Calu3 (cell line): Measurements from ENCODE around the gene PTPN13. TPM values are rescaled to one million over a fixed set of nuclear protein-coding genes. Genes with fewer than 3 reads are reported as not detected.

Source experiments
- BruUV-seq: library from RNA; stranded (reverse); fragments of 400-500 nt; replicated peaks from 2 replicates; lab custom pipeline; 2021; lab: Mats Ljungman, UMichigan
- CTCF ChIA-PET: fragments of 300-600 bp; sonication (Branson Sonifier 250); formaldehyde crosslinking; loops from one replicate; lab custom pipeline; 2022; ENCODE audit warnings: antibody characterized with exemption; lab: Charles Lee
- DNase-seq: peaks from one replicate; pipeline ENCODE4 v3.0.0; 2022
- H3K27ac Mint-ChIP-seq: one replicate; pipeline ENCODE4 v1.8.0; 2022; ENCODE audit warnings: mixed read lengths; ENCODE audit not compliant: unreplicated experiment
- H3K27me3 Mint-ChIP-seq: one replicate; pipeline ENCODE4 v1.8.0; 2022; ENCODE audit warnings: mixed read lengths; ENCODE audit not compliant: unreplicated experiment
- H3K36me3 Mint-ChIP-seq: one replicate; pipeline ENCODE4 v1.8.0; 2022; ENCODE audit warnings: mild to moderate bottlenecking, moderate library complexity, mixed read lengths; ENCODE audit not compliant: insufficient read depth, unreplicated experiment
- H3K4me1 Mint-ChIP-seq: one replicate; pipeline ENCODE4 v1.8.0; 2022; ENCODE audit warnings: mild to moderate bottlenecking, low read depth, mixed read lengths; ENCODE audit not compliant: unreplicated experiment
- H3K4me3 Mint-ChIP-seq: one replicate; pipeline ENCODE4 v1.8.0; 2022; ENCODE audit warnings: mild to moderate bottlenecking, low read depth, moderate library complexity, mixed read lengths; ENCODE audit not compliant: unreplicated experiment
- H3K9me3 Mint-ChIP-seq: one replicate; pipeline ENCODE4 v1.8.0; 2022; ENCODE audit warnings: low read depth, mixed read lengths; ENCODE audit not compliant: unreplicated experiment
- intact Hi-C: fragments of 100-400 bp; cut with micrococcal nuclease; formaldehyde crosslinking; loops from one replicate; pipeline ENCODE4 v1.10.0; 2022; ENCODE audit not compliant: unreplicated experiment
- total RNA-seq: library from RNA; stranded (reverse); gene quantifications from 2 replicates; pipeline ENCODE4 v1.2.3, GENCODE V29; 2022
- TF ChIP-seq, protein P1 (sequence below): fragments of 200-600 bp; IDR thresholded peaks from one replicate; pipeline ENCODE4 v1.8.0; 2022; ENCODE audit warnings: antibody characterized with exemption; ENCODE audit not compliant: unreplicated experiment

The PTPN13 gene
- total RNA-seq, 1 experiment from 2014 or later, result 23.3 TPM

DNA sequence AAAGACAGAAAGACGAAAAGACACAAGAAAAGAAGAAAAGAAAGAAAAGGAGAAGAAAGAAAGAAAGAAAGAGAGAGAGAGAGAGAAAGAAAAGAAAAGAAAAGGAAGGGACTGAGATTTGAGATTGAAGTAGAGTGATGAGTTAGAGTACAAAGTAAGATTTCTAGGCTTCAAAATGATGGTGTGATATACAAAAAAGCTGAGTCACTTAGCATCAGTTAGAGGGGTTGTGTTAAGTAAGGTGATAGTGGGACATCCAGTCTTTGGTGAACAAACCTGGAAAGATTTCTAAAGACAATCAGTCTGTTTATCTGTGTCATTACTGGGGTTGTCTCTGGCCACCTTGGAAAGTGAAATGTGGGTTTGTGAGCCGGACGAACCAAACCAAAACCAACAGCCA, 241.6 kb downstream of the PTPN13 start:
- no TSS peak for BruUV-seq
- no peaks in the 10 kb centered on the region for H3K27me3 Mint-ChIP-seq
- TF ChIP-seq, protein P1, sequence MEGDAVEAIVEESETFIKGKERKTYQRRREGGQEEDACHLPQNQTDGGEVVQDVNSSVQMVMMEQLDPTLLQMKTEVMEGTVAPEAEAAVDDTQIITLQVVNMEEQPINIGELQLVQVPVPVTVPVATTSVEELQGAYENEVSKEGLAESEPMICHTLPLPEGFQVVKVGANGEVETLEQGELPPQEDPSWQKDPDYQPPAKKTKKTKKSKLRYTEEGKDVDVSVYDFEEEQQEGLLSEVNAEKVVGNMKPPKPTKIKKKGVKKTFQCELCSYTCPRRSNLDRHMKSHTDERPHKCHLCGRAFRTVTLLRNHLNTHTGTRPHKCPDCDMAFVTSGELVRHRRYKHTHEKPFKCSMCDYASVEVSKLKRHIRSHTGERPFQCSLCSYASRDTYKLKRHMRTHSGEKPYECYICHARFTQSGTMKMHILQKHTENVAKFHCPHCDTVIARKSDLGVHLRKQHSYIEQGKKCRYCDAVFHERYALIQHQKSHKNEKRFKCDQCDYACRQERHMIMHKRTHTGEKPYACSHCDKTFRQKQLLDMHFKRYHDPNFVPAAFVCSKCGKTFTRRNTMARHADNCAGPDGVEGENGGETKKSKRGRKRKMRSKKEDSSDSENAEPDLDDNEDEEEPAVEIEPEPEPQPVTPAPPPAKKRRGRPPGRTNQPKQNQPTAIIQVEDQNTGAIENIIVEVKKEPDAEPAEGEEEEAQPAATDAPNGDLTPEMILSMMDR, result no peak
- no peaks in the 10 kb centered on the region for H3K9me3 Mint-ChIP-seq
- CTCF ChIA-PET, result no interaction called here
- no peak overlapping the region for H3K27ac Mint-ChIP-seq
- intact Hi-C loops, result loop anchor here (10.0 kb wide), 1 partner anchor 59 kb away; the partner anchor contains the start of gene C4orf36
- peaks cover 16% of the 10 kb centered on the region for H3K4me1 Mint-ChIP-seq
- no peak overlapping the region for H3K4me3 Mint-ChIP-seq
- DNase-seq, result no peak
- H3K36me3 Mint-ChIP-seq, result no peaks in the 10 kb centered on the region

DNA sequence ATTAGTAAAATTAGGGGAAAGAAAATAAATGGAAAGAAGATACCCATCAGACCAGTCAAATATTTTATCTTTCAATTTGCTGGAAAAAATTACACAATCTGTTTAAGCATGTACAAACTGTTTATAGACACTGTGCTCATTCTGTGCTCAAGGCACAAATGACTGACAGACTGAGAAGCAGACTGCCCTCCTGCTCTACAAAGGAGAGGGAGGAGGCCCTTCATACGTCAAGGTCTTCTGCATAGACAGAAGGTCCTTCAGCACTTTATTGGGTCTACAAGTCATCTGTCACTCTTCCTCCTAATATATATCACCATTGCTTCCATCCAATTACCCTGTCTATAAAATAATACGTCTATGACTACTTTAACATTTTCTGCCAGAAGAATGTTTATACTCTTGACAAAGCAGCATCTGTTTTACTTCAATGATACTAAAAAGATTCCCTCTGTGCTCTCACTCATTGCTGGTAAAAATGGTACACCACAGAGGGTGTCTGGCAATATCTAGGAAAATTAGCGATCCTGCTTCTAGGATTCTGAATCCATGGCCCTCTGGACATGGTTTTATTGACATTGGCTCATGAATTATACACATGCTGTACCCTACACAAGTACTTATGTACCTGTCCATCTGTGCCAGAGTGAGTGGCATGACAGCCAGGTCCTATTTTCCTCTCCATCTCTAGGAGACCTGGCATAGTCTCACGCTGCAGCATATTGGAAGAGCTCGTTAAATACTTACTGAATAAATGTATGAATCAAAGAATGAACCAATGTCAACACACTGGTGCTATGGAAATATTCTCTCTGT, 243.8 kb downstream of the PTPN13 start:
- no peak overlapping the region for H3K4me3 Mint-ChIP-seq
- no TSS peak for BruUV-seq
- TF ChIP-seq, protein P1, result no peak
- CTCF ChIA-PET, result interaction anchor here (0.7 kb wide), 1 partner anchor 67 kb away, joined by 5 read pairs; no protein-coding TSS in a partner anchor
- no peak for DNase-seq
- no peak overlapping the region for H3K27ac Mint-ChIP-seq
- no peaks in the 10 kb centered on the region for H3K4me1 Mint-ChIP-seq
- H3K9me3 Mint-ChIP-seq, result no peaks in the 10 kb centered on the region
- H3K27me3 Mint-ChIP-seq, result no peaks in the 10 kb centered on the region
- H3K36me3 Mint-ChIP-seq, result no peaks in the 10 kb centered on the region
- intact Hi-C loops, result loop anchor here (10.0 kb wide), 1 partner anchor 57 kb away; the partner anchor contains the start of gene C4orf36

DNA sequence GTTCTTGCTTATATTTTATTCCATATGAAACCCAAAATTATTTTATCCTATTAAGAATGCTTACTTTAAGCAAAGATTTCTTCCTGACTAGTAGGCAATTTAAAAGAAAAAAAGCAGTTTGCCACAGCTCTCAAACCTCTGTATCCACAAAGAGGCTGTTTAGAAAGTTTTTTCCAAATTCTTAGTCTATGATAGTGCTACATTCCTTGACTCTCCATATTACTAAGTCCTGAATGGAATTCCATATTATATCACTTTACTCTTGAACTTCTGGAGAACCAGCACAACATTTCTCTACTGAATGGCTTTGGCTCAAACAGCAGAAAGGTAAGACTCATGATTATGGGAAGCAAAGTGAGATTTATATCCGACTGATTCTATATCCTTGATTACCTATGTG, 246.7 kb downstream of the PTPN13 start:
- Mint-ChIP-seq H3K4me3 (no peak overlapping the region), H3K36me3 (no peaks in the 10 kb centered on the region), H3K27ac (no peak overlapping the region), H3K4me1 (no peaks in the 10 kb centered on the region), H3K27me3 (no peaks in the 10 kb centered on the region), H3K9me3 (no peaks in the 10 kb centered on the region)
- no peak for DNase-seq
- no TSS peak for BruUV-seq
- CTCF ChIA-PET, result no interaction called here
- TF ChIP-seq, protein P1, result no peak
- intact Hi-C loops, result no loop called here

GRCh38 chr4:86841309-86841708, 247.2 kb downstream of the PTPN13 start:
- no peaks in the 10 kb centered on the region for H3K9me3 Mint-ChIP-seq
- H3K4me1 Mint-ChIP-seq, result no peaks in the 10 kb centered on the region
- no peaks in the 10 kb centered on the region for H3K36me3 Mint-ChIP-seq
- no peak for DNase-seq
- BruUV-seq, result no TSS peak
- no peaks in the 10 kb centered on the region for H3K27me3 Mint-ChIP-seq
- TF ChIP-seq, protein P1, result no peak
- H3K4me3 Mint-ChIP-seq, result no peak overlapping the region
- intact Hi-C loops, result no loop called here
- CTCF ChIA-PET, result no interaction called here
- no peak overlapping the region for H3K27ac Mint-ChIP-seq
